Panc1 (cell line): ENCODE results near the gene CUL1. TPM values are rescaled to one million over a fixed set of nuclear protein-coding genes. Genes with fewer than 3 reads are reported as not detected.

Experiments used
- ATAC-seq: fragments of 200-7000 bp; cut with Tn5 transposase; 2 replicates; pipeline ENCODE4 v1.9.1; 2020; ENCODE audit warnings: mild to moderate bottlenecking, moderate library complexity
- BruUV-seq: library from RNA; stranded (reverse); fragments of 400-500 nt; replicated peaks from 2 replicates; lab custom pipeline; 2021; lab: Mats Ljungman, UMichigan
- CTCF ChIA-PET: fragments of 300-600 bp; sonication (Branson Sonifier 250); formaldehyde crosslinking; loops from one replicate; lab custom pipeline; 2022; ENCODE audit warnings: antibody characterized with exemption; lab: Charles Lee
- POLR2A ChIA-PET: fragments of 300-600 bp; sonication (Branson Sonifier 250); formaldehyde crosslinking; loops from one replicate; lab custom pipeline; 2022; ENCODE audit warnings: antibody characterized with exemption; lab: Charles Lee
- DNase-seq: peaks from one replicate; pipeline ENCODE4 v3.0.0-alpha.2; 2010; ENCODE audit warnings: low read depth, low spot score
- H3K27ac ChIP-seq: 2 replicates; pipeline ENCODE4 v1.5.1; 2011; ENCODE audit warnings: mild to moderate bottlenecking, low read length, inconsistent platforms
- H3K27me3 ChIP-seq: fragments of 200-500 bp; sonication (Bioruptor generic); 2 replicates; pipeline ENCODE4 v1.6.0; 2014; ENCODE audit warnings: low read length, inconsistent platforms; ENCODE audit not compliant: control insufficient read depth, insufficient read depth
- H3K36me3 ChIP-seq: fragments of 200-500 bp; sonication (Bioruptor generic); 2 replicates; pipeline ENCODE4 v1.5.1; 2014; ENCODE audit warnings: inconsistent platforms, mild to moderate bottlenecking, low read length, moderate library complexity; ENCODE audit not compliant: control insufficient read depth, insufficient read depth
- H3K4me1 ChIP-seq: 2 replicates; pipeline ENCODE4 v1.5.1; 2011; ENCODE audit warnings: inconsistent platforms, mild to moderate bottlenecking, low read length, moderate library complexity; ENCODE audit not compliant: control insufficient read depth, insufficient read depth
- H3K4me3 ChIP-seq, 2 experiments: 2 replicates each; pipeline ENCODE4 v1.5.1; 2011 to 2012; ENCODE audit warnings: low read depth in 2 of 2, low read length in 2 of 2, mild to moderate bottlenecking in 2 of 2, inconsistent platforms in 1 of 2, moderate library complexity in 1 of 2
- H3K9me3 ChIP-seq: fragments of 200-500 bp; sonication (Bioruptor generic); 2 replicates; pipeline ENCODE4 v1.5.1; 2014; ENCODE audit warnings: low read depth, mild to moderate bottlenecking, inconsistent platforms, low read length, moderate library complexity; ENCODE audit not compliant: control insufficient read depth, insufficient read depth
- POLR2AphosphoS5 ChIP-seq: IDR thresholded peaks from 2 replicates; pipeline ENCODE4 v1.6.1; 2012; ENCODE audit warnings: mild to moderate bottlenecking, low read depth, low read length, moderate library complexity
- SIN3A ChIP-seq: IDR thresholded peaks from 2 replicates; pipeline ENCODE4 v1.6.1; 2012; ENCODE audit warnings: low read depth, mild to moderate bottlenecking, low read length, moderate library complexity, borderline replicate concordance; ENCODE audit not compliant: insufficient read depth
- TCF7L2 ChIP-seq: IDR thresholded peaks from 2 replicates; pipeline ENCODE4 v1.6.1; 2011; ENCODE audit warnings: mild to moderate bottlenecking, low read depth, low read length, inconsistent platforms
- in situ Hi-C: cut with HindIII; loops from 2 replicates; pipeline ENCODE4 v1.10.0; 2016; ENCODE audit warnings: low sequenced_read_pairs, low pct_unique_long_range_greater_than_20kb
- intact Hi-C: fragments of 100-400 bp; cut with micrococcal nuclease; formaldehyde crosslinking; loops from one replicate; pipeline ENCODE4 v1.10.0; 2022; ENCODE audit not compliant: unreplicated experiment
- total RNA-seq: library from RNA; stranded (reverse); gene quantifications from one replicate; pipeline ENCODE4 v1.2.1, GENCODE V29; 2021; ENCODE audit not compliant: unreplicated experiment
- TF ChIP-seq, protein P1 (sequence below): fragments of 450-650 bp; IDR thresholded peaks from 2 replicates; pipeline ENCODE4 v1.5.1; 2017; ENCODE audit warnings: mild to moderate bottlenecking
- TF ChIP-seq, protein P2 (sequence below), 2 experiments: IDR thresholded peaks; 2 replicates each; pipeline ENCODE4 v1.6.1; 2011 to 2012; ENCODE audit warnings: low read depth in 2 of 2, control low read depth in 1 of 2, low read length in 1 of 2, mild to moderate bottlenecking in 1 of 2, moderate library complexity in 1 of 2; ENCODE audit not compliant: insufficient read depth in 1 of 2

Gene CUL1
- total RNA-seq, 1 experiment from 2014 or later = 60.6 TPM

DNA sequence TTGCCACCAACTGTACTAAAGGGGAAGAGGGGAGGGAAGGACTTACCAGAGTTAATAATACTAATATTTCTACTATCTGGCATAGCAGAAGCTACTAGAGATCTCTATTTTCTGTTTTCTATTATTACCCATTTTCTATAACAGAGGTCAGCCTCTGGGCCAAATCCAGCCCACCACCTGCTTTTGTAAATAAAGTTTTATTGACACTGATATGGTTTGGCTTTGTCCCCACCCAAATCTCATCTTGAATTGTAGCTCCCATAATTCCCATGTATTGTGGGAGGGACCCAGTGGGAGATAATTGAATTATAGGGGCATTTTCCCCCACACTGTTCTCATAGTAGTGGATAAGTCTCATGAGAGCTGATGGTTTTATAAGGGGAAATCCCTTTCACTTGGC is 45.9 kb upstream of the CUL1 start:
- DNase-seq (no peak), ATAC-seq (no peak)
- in situ Hi-C loops (no loop called here), intact Hi-C loops (no loop called here)
- BruUV-seq = no TSS peak
- TF ChIP-seq POLR2AphosphoS5 = no peak
- TF ChIP-seq, protein P1, sequence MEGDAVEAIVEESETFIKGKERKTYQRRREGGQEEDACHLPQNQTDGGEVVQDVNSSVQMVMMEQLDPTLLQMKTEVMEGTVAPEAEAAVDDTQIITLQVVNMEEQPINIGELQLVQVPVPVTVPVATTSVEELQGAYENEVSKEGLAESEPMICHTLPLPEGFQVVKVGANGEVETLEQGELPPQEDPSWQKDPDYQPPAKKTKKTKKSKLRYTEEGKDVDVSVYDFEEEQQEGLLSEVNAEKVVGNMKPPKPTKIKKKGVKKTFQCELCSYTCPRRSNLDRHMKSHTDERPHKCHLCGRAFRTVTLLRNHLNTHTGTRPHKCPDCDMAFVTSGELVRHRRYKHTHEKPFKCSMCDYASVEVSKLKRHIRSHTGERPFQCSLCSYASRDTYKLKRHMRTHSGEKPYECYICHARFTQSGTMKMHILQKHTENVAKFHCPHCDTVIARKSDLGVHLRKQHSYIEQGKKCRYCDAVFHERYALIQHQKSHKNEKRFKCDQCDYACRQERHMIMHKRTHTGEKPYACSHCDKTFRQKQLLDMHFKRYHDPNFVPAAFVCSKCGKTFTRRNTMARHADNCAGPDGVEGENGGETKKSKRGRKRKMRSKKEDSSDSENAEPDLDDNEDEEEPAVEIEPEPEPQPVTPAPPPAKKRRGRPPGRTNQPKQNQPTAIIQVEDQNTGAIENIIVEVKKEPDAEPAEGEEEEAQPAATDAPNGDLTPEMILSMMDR = no peak
- TF ChIP-seq, protein P2, sequence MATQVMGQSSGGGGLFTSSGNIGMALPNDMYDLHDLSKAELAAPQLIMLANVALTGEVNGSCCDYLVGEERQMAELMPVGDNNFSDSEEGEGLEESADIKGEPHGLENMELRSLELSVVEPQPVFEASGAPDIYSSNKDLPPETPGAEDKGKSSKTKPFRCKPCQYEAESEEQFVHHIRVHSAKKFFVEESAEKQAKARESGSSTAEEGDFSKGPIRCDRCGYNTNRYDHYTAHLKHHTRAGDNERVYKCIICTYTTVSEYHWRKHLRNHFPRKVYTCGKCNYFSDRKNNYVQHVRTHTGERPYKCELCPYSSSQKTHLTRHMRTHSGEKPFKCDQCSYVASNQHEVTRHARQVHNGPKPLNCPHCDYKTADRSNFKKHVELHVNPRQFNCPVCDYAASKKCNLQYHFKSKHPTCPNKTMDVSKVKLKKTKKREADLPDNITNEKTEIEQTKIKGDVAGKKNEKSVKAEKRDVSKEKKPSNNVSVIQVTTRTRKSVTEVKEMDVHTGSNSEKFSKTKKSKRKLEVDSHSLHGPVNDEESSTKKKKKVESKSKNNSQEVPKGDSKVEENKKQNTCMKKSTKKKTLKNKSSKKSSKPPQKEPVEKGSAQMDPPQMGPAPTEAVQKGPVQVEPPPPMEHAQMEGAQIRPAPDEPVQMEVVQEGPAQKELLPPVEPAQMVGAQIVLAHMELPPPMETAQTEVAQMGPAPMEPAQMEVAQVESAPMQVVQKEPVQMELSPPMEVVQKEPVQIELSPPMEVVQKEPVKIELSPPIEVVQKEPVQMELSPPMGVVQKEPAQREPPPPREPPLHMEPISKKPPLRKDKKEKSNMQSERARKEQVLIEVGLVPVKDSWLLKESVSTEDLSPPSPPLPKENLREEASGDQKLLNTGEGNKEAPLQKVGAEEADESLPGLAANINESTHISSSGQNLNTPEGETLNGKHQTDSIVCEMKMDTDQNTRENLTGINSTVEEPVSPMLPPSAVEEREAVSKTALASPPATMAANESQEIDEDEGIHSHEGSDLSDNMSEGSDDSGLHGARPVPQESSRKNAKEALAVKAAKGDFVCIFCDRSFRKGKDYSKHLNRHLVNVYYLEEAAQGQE (IDR thresholded peaks at IDR 0.05; ENCODE audit: insufficient read depth in 1 of 2, low read depth in 2 of 2, low read length in 1 of 2) = no peak
- Histone ChIP-seq H3K36me3 (no peaks in the 10 kb centered on the region; the same call in 1 of the 2 replicates), H3K27me3 (no peaks in the 10 kb centered on the region), H3K27ac (no peak overlapping the region), H3K4me3 (no peak overlapping the region), H3K4me1 (no peaks in the 10 kb centered on the region; the same call in 1 of the 2 replicates), H3K9me3 (no peaks in the 10 kb centered on the region)
- ChIA-PET CTCF (no interaction called here), POLR2A (no interaction called here)

DNA sequence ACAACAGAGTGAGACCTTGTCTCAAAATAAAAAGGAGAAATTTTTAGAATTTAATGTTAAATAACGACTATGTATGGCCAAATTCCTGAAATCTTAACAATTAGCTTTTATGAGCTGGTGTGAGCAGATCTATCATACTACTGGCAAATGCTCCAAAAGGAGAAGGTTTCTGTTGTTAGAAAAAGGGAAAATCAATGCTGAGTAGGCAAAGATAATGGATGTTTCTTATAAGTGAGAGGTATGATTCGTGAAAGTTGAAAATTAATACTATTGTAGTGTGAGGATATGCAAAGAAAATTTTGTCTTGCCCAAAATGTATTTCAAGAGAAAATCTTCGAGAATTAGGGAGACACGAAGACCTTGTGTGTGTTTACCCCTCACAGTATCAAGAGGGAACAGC is 40.8 kb upstream of the CUL1 start:
- no peaks in the 10 kb centered on the region for H3K36me3 ChIP-seq
- intact Hi-C loops (no loop called here), in situ Hi-C loops (no loop called here)
- ChIA-PET POLR2A (no interaction called here), CTCF (no interaction called here)
- H3K27me3 ChIP-seq = no peaks in the 10 kb centered on the region
- no peak for TF ChIP-seq POLR2AphosphoS5
- no peak overlapping the region for H3K27ac ChIP-seq
- ATAC-seq (no peak), DNase-seq (no peak)
- H3K9me3 ChIP-seq = no peaks in the 10 kb centered on the region
- H3K4me1 ChIP-seq = no peaks in the 10 kb centered on the region
- no TSS peak for BruUV-seq
- no peak overlapping the region for H3K4me3 ChIP-seq

DNA sequence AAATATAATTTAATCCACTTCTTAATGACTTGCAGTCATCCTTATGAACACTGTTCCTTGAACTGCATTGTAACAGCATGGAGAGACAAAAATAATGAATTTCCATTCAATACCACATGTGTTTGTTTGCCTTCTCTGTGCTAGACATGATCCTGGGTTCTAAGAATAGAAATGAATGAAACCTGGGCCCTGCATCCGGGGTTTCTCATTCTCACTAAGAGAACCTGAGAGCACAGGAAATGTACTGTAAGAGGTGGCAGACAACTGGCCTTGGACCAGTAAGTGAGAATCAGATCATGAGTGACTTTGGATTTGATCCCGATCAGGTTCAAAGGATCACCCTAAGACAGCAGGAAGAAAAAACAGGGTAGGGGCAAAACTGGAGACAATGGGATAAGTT is 37.2 kb upstream of the CUL1 start:
- intact Hi-C loops (no loop called here), in situ Hi-C loops (no loop called here)
- CTCF ChIA-PET = no interaction called here
- Histone ChIP-seq H3K4me3 (no peak overlapping the region), H3K36me3 (no peaks in the 10 kb centered on the region), H3K9me3 (no peaks in the 10 kb centered on the region), H3K4me1 (no peaks in the 10 kb centered on the region), H3K27ac (no peak overlapping the region), H3K27me3 (no peaks in the 10 kb centered on the region)
- no peak for TF ChIP-seq SIN3A
- TF ChIP-seq, protein P2 (IDR thresholded peaks at IDR 0.05; ENCODE audit: insufficient read depth in 1 of 2, low read depth in 2 of 2, low read length in 1 of 2) = no peak
- TF ChIP-seq TCF7L2 = no peak
- no peak for TF ChIP-seq POLR2AphosphoS5
- TF ChIP-seq, protein P1 = no peak
- ATAC-seq (no peak), DNase-seq (no peak)
- POLR2A ChIA-PET = no interaction called here
- BruUV-seq = no TSS peak
